ENCODE data around the gene HTT.

Gene HTT

DNA sequence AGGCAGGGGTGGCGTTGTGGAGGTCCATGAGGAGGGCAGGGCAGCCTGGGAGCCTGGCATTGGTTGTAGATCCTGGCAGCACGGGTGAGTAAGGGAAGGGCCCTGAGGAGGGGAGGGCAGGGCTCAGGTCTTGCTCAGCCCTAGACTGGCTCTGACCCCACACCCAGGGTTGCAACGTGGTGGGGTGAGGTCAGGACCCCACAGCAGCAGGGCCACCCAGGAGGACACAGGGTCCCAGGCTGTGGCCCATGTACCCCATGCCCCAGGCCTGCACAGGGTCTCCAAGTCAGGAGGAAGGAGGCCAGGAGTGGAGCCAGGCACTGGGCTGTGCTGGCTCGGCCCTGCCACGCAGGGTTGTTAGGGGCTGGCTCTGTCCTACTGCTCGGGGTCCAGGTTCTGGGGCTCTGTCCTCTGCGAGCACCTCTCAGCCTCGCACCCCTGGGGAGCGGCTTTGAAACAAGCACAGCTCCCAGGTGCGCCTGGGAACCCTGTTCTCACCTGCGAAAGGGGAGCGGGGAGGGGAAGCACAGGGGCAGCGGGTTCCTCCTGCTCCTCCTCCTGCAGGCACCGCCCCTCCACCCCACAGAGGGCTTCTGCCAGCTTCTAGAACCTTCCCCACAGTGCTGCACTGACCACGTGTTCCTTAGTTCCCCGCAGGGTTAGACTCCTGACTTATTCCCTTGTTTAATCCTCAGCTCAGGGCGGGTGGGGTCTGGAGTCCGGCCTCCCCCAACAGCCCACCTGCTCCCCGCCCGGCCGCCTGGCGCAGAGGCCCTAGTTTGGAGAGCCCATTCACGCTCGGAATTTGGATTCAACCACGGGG, 194.8 kb downstream of the HTT start:
- peaks cover 2% of the 10 kb centered on the region for H3K36me3 Mint-ChIP-seq
- peaks cover 4% of the 10 kb centered on the region for H3K9me3 Mint-ChIP-seq (ENCODE audit: low read depth)
- no peak overlapping the region for H3K4me3 Mint-ChIP-seq
- no peaks in the 10 kb centered on the region for H3K27me3 Mint-ChIP-seq
- no peaks in the 10 kb centered on the region for H3K4me1 Mint-ChIP-seq (ENCODE audit: low read depth)
- no peak overlapping the region for H3K27ac Mint-ChIP-seq

DNA sequence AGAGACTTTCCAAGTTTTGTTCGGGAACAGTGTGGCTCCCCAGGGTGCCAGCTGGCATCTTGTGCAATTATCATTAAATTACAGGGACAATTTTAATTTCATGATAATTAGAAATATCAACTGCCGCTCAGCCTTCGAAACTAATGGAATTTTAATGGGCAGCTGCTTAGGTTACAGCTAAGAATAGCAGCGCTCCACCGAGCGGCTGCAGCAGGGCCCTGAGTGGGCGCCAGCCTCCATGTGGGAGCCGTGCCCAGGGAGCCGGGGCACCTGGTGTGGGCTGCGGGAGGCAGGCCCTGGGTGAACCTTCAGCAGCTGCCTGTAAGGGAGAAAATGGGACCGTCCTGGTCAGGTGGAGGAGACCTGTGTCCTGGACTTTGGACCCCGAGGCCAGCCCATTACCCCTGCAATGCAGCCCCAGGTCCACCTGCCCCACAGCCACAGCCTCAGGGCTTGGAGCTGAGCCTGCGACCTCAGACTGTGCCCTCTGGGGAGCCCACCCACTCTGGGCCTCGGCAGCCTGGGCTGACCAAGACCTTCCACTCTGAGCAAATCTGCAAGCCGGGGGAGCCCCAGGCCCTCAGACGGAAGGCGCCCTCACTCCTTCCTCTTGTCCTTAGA, 195.6 kb downstream of the HTT start:
- Mint-ChIP-seq H3K9me3 (ENCODE audit: low read depth) (peaks cover 4% of the 10 kb centered on the region), H3K4me3 (no peak overlapping the region), H3K36me3 (peaks cover 2% of the 10 kb centered on the region), H3K4me1 (ENCODE audit: low read depth) (no peaks in the 10 kb centered on the region), H3K27me3 (no peaks in the 10 kb centered on the region), H3K27ac (no peak overlapping the region)

GRCh38 chr4:3271131-3271530, 196.7 kb downstream of the HTT start:
- Mint-ChIP-seq H3K9me3 (ENCODE audit: low read depth) (peaks cover 4% of the 10 kb centered on the region), H3K4me3 (no peak overlapping the region), H3K27ac (no peak overlapping the region), H3K4me1 (ENCODE audit: low read depth) (no peaks in the 10 kb centered on the region), H3K27me3 (no peaks in the 10 kb centered on the region), H3K36me3 (peaks cover 7% of the 10 kb centered on the region)

- Mint-ChIP-seq H3K4me1 (ENCODE audit: low read depth) (no peaks in the 10 kb centered on the region), H3K4me3 (no peak overlapping the region), H3K27me3 (peaks cover 2% of the 10 kb centered on the region), H3K36me3 (peaks cover 11% of the 10 kb centered on the region), H3K9me3 (ENCODE audit: low read depth) (peaks cover 8% of the 10 kb centered on the region), H3K27ac (no peak overlapping the region)
Observed at GRCh38 chr4:3276986-3277385, 202.5 kb downstream of the HTT start.

DNA sequence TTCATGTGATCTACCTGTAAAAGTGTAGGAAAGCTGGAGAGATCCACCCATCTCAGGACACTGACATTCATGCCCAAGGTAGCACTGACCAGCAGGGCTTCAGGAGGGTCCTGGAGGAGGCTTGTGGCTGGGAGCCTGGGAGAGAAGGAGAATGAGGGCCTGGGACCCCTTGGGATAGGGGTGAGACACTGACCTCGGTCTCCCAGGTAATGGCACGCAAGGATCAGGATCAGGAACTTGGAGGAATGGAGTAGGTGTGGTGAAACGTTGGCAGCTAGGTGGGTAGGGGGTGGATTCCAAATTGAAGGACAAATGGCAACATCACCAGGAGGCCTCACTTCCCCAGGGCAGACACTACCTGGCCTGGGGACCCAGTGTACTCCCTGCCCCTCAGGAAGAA, 206.0 kb downstream of the HTT start:
- no peaks in the 10 kb centered on the region for H3K4me1 Mint-ChIP-seq (ENCODE audit: low read depth)
- H3K36me3 Mint-ChIP-seq, result peaks cover 8% of the 10 kb centered on the region
- H3K27me3 Mint-ChIP-seq, result peaks cover 2% of the 10 kb centered on the region
- H3K9me3 Mint-ChIP-seq (ENCODE audit: low read depth), result peaks cover 5% of the 10 kb centered on the region
- H3K4me3 Mint-ChIP-seq, result no peak overlapping the region
- H3K27ac Mint-ChIP-seq, result no peak overlapping the region

GRCh38 chr4:3283483-3283882, 209.0 kb downstream of the HTT start:
- Mint-ChIP-seq H3K4me3 (no peak overlapping the region), H3K27me3 (peaks cover 6% of the 10 kb centered on the region), H3K4me1 (ENCODE audit: low read depth) (peaks cover 2% of the 10 kb centered on the region), H3K9me3 (ENCODE audit: low read depth) (peaks cover 5% of the 10 kb centered on the region), H3K27ac (no peak overlapping the region), H3K36me3 (peaks cover 4% of the 10 kb centered on the region)

- H3K9me3 Mint-ChIP-seq (ENCODE audit: low read depth), result peaks cover 5% of the 10 kb centered on the region
- H3K4me1 Mint-ChIP-seq (ENCODE audit: low read depth), result peaks cover 2% of the 10 kb centered on the region
- H3K27me3 Mint-ChIP-seq, result peaks cover 7% of the 10 kb centered on the region
- no peak overlapping the region for H3K4me3 Mint-ChIP-seq
- H3K27ac Mint-ChIP-seq, result no peak overlapping the region
- peaks cover 4% of the 10 kb centered on the region for H3K36me3 Mint-ChIP-seq
Observed at GRCh38 chr4:3283916-3284315, 209.4 kb downstream of the HTT start.

- H3K4me3 Mint-ChIP-seq, result no peak overlapping the region
- H3K27ac Mint-ChIP-seq, result no peak overlapping the region
- peaks cover 5% of the 10 kb centered on the region for H3K9me3 Mint-ChIP-seq (ENCODE audit: low read depth)
- peaks cover 4% of the 10 kb centered on the region for H3K36me3 Mint-ChIP-seq
- peaks cover 2% of the 10 kb centered on the region for H3K4me1 Mint-ChIP-seq (ENCODE audit: low read depth)
- H3K27me3 Mint-ChIP-seq, result peaks cover 14% of the 10 kb centered on the region
Observed at GRCh38 chr4:3284734-3285557, 210.5 kb downstream of the HTT start.

GRCh38 chr4:3285558-3286334, 211.3 kb downstream of the HTT start:
- Mint-ChIP-seq H3K36me3 (peaks cover 4% of the 10 kb centered on the region), H3K4me1 (ENCODE audit: low read depth) (peaks cover 2% of the 10 kb centered on the region), H3K4me3 (no peak overlapping the region), H3K27me3 (peaks cover 17% of the 10 kb centered on the region), H3K9me3 (ENCODE audit: low read depth) (peaks cover 5% of the 10 kb centered on the region), H3K27ac (no peak overlapping the region)

DNA sequence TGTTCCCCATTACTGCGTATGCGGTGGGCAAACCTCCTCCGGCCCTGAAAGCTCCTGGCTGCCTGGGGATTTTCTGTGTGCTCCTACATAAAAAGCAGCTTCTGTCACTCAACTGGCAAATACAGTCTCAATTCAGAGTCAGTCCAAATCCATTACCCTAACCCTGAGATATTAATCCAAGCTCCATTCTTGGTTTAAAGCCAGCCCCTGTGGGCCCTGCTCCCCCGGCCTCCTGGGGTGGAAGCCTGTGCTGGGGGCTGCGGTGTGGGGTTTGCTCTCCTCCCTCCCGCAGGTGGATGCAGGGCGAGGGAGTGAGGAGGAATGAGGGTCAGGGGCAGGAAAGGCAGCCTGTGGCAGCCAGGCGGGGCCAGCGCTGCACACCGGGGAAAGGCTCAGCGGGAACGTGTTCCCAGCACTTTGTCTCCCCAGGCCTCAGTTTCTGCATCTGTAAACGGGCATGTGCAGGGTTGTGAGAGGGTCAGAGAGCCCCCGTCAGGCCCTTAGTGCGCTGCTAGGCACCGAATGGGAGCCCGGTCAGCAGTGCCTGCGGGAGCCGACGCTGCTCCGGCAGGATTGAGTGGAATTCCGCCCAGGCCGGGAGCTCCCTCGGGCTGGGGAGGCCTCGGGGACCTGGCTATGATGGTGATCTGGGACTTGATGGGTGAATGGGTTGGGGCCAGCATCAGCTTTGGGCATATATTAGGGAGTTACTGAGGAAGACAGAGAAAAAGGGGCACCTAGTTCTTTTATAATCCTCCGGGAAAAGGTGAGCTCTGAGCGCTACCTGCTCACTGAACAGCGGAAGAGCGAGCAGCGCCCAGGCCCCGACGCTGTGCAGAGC, 212.1 kb downstream of the HTT start:
- Mint-ChIP-seq H3K27ac (no peak overlapping the region), H3K4me3 (no peak overlapping the region), H3K27me3 (peaks cover 18% of the 10 kb centered on the region), H3K4me1 (ENCODE audit: low read depth) (peaks cover 4% of the 10 kb centered on the region), H3K9me3 (ENCODE audit: low read depth) (peaks cover 5% of the 10 kb centered on the region), H3K36me3 (peaks cover 4% of the 10 kb centered on the region)

GRCh38 chr4:3287271-3287971, 212.9 kb downstream of the HTT start:
- Mint-ChIP-seq H3K27me3 (peaks cover 21% of the 10 kb centered on the region), H3K4me3 (no peak overlapping the region)

DNA sequence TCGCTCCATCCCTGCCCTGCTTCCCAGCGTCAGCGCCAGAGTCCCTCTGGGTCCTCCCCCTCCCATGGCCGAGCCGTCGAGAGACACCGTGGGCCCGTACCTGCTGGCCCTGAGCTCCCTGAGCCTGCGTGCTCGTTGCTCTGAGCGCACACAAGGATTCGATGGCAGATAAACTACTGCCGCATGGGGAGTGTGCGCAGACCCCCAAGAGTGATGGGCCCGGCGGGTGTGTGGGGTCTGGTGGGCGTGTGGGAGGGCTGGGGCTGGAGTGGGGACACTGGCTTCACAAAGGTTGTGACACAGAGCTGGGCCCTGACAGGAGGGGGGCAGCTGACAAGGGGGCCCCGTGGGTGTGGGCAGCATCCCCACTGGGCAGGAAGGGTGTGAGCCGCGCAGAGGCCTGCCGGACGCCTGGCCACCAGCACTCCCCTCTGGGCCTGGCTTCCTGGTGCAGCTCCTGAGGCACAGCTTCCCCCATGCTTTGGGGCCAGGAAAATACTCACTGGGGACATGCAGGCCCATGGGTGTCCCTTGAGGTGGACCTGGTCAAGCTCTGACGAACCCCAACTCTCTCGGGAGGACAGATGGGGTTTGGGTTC, 213.6 kb downstream of the HTT start:
- no peak overlapping the region for H3K4me3 Mint-ChIP-seq
- no peaks in the 10 kb centered on the region for H3K36me3 Mint-ChIP-seq
- H3K9me3 Mint-ChIP-seq (ENCODE audit: low read depth), result no peaks in the 10 kb centered on the region

More at GRCh38 chr4:3287271-3287971, 212.9 kb downstream of the HTT start:
- Mint-ChIP-seq H3K9me3 (ENCODE audit: low read depth) (no peaks in the 10 kb centered on the region), H3K27ac (no peak overlapping the region), H3K4me1 (ENCODE audit: low read depth) (peaks cover 8% of the 10 kb centered on the region), H3K36me3 (no peaks in the 10 kb centered on the region)

DNA sequence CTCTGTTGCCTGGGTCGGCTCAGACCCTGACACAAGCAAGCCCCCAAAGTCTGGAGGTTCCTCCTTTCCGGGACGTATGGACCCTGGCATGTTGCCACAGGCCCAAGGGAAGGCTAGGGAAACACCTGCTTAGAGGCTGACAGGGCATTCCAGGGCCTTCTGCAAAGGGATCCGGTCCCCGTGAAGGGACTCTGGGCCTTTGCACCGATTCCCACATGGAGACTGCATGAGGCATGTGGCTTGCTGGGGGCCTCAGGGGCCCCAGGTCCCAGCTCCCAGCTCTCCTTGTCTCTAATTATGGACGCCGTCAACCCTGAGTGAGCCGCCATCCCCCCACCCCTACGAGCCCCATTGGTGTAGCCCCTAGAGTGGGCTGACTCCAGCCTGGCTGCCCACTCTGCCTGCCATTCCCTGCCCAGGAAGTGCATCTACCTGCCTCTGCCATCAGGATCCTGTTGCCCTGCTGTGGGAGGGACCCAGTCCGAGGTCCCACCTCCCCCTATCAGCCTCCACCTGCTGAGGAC, 214.2 kb downstream of the HTT start:
- Mint-ChIP-seq H3K9me3 (ENCODE audit: low read depth) (no peaks in the 10 kb centered on the region), H3K36me3 (no peaks in the 10 kb centered on the region), H3K27me3 (peaks cover 21% of the 10 kb centered on the region), H3K27ac (no peak overlapping the region), H3K4me1 (ENCODE audit: low read depth) (peaks cover 8% of the 10 kb centered on the region), H3K4me3 (no peak overlapping the region)

More for the DNA sequence above, 213.6 kb downstream of the HTT start:
- no peak overlapping the region for H3K27ac Mint-ChIP-seq
- H3K4me1 Mint-ChIP-seq (ENCODE audit: low read depth), result peaks cover 8% of the 10 kb centered on the region
- peaks cover 21% of the 10 kb centered on the region for H3K27me3 Mint-ChIP-seq

Measured in activated naive CD8-positive, alpha-beta T cell (primary cell).